Fibroblast of pulmonary artery (primary cell): ENCODE data around the gene FHIT.

Source experiments
- DNase-seq: peaks from one replicate; pipeline ENCODE4 v3.0.0-alpha.2; 2010; ENCODE audit warnings: low read depth
- H3K4me3 ChIP-seq: replicated peaks from 2 replicates; pipeline ENCODE4 v1.5.1; 2011; ENCODE audit warnings: low read depth, mild to moderate bottlenecking, control low read depth, low read length, moderate library complexity
- TF ChIP-seq, protein P1 (sequence below): IDR thresholded peaks from 2 replicates; pipeline ENCODE4 v1.5.1; 2011; ENCODE audit warnings: mild to moderate bottlenecking, control low read depth, low read length, inconsistent platforms; ENCODE audit errors: missing control alignments

Gene FHIT

DNA sequence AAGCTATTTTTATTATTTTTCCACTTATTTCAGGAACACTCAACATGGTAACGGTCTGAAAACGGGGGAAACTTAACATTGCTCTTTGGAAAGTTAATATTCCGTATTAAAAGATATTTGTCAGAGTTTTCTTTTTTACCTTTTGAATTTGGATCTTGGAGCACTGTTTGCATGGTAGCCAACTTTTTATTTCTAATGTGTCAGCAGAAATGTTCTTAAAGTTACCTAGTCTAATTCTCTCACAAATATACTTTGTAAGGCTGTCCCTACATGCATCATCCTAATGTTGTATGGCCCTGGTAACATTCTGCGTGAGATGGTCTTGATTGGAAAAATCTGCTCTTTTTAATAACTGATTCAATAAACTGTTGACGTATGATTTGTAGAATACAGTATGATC lies 719.5 kb downstream of the FHIT start:
- DNase-seq, result no peak
- TF ChIP-seq, protein P1, sequence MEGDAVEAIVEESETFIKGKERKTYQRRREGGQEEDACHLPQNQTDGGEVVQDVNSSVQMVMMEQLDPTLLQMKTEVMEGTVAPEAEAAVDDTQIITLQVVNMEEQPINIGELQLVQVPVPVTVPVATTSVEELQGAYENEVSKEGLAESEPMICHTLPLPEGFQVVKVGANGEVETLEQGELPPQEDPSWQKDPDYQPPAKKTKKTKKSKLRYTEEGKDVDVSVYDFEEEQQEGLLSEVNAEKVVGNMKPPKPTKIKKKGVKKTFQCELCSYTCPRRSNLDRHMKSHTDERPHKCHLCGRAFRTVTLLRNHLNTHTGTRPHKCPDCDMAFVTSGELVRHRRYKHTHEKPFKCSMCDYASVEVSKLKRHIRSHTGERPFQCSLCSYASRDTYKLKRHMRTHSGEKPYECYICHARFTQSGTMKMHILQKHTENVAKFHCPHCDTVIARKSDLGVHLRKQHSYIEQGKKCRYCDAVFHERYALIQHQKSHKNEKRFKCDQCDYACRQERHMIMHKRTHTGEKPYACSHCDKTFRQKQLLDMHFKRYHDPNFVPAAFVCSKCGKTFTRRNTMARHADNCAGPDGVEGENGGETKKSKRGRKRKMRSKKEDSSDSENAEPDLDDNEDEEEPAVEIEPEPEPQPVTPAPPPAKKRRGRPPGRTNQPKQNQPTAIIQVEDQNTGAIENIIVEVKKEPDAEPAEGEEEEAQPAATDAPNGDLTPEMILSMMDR, result no peak
- no peak overlapping the region for H3K4me3 ChIP-seq

DNA sequence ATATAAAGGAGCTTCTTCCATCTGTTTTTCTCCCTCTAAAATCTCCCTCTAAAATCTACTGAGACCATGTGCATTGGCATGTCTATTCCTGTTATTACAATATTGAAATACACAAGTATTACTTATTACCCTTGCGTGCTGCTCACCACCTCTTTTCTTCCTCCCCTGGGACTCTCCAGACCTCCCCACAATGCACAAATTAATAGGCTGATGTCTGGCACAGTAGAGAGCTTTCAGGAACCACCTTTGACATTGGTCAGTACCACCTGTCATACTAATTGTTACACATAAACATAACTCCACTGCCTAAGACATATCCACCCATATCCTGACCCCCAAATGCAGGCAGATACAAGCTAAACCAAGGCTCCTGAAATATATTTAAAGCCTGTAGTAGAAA lies 722.6 kb downstream of the FHIT start:
- no peak for DNase-seq
- TF ChIP-seq, protein P1, result no peak
- no peak overlapping the region for H3K4me3 ChIP-seq

DNA sequence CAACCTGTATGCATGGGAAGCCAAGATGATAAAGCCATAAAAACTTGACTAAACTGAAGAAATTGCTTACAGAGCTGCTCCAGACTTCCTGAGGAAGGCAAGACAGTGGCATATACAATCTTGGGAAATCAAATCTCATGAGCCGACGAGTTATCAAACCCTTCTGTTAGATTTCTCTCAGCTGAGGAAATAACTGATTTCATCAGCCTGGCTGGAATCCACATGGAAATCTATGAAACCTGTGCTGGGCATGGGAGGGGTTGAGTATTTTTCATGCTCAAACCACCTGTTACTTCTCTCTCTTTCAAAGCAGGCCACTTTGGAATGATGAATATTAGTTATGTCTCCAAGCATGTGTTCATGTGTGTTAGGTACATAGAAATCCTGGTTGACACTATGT lies 727.7 kb downstream of the FHIT start:
- no peak for DNase-seq
- H3K4me3 ChIP-seq, result no peak overlapping the region
- TF ChIP-seq, protein P1, result no peak

DNA sequence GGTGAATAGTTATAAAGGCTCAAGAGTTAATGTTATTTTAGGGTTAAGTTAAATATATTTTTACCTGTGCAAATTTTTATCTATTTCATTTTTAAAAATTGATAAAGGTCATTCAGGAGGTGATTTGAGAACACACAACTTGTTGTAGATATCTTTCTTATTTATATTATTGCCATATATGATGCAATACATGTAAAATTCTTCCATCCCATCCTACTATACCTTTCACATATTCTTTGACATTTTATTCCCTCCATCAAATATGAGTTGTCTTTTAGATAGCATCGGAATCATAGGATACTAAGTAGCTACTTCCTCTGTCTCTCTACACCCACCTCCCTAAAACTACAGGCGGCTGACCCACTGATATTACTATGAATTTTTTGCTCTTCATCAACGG lies 734.1 kb downstream of the FHIT start:
- no peak for DNase-seq
- TF ChIP-seq, protein P1, result no peak
- no peak overlapping the region for H3K4me3 ChIP-seq

DNA sequence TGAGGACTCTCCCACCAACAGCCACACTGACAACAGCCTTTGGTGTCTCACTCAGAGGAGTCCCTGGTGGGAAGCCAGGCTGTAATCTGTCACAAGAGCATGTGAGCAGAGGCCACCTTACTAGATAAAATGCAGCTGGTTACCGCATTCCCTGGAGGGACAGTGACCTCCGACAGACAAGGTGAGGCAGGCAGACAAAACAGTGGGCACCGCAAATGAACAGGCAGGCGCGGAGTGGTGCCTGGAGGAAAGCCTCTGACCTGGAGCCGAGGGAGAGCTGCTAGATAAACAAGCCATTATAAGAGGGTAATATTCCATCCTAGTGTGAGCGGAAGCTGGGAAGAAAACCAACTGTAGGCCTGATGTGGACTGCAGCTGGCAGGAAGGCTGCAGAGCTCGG lies 736.4 kb downstream of the FHIT start:
- DNase-seq, result no peak
- H3K4me3 ChIP-seq, result no peak overlapping the region
- TF ChIP-seq, protein P1, result no peak

DNA sequence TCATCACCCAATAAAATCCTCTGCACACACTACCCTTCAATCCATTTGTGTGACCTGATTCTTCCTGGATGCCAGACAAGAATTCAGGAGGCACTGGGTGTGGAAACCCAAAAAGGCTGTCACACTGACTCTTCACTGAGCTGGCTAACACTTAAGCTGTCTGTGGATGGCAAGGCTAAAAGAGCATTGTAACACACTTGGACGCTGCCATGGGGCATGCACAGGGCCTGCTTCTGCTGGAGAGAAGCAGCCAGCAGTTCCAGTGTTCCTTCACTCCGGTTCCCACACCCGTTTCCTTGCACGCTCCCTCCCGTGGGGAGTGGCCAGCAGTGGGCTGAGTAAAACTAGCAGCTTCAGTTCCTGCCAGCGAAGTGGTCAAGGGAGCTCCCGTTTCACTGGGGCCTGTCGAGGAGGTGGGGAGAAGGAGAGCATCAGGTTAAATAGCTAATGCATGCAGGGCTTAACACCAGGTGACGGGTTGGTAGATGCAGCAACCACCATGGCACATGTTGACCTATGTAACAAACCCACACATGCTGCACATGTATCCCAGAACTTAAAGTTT lies 737.1 kb downstream of the FHIT start:
- TF ChIP-seq, protein P1, result no peak
- DNase-seq, result no peak
- no peak overlapping the region for H3K4me3 ChIP-seq

DNA sequence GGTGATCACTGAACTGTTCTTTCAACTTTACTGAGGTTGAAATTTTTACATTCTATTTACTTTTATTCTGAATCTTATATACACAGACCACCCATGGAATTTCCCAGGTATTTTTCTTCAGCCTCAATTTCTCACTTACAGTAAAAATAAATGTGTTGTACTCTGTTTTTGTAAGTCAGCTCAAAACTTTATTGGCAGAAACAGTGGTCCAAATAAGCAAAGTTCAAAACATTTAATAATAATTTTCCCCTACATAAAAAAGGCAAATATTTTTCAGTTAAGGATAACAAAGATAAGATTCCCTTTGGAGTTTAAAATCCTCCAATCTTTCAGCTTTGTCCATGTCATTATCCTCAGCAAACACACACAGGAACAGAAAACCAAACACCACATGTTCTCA lies 738.0 kb downstream of the FHIT start:
- TF ChIP-seq, protein P1, result no peak
- no peak for DNase-seq
- H3K4me3 ChIP-seq, result no peak overlapping the region
